WTC11 (cell line): ENCODE results near the gene PLD3. TPM values are rescaled to one million over a fixed set of nuclear protein-coding genes. Genes with fewer than 3 reads are reported as not detected.
A peak's percentile ranks its signal among the peaks of the same experiment; 100 is the strongest.

Source experiments
- ATAC-seq: fragments of 200-7000 bp; cut with Tn5 transposase; 2 replicates; pipeline ENCODE4 v1.10.0; 2021; ENCODE audit warnings: mild to moderate bottlenecking, moderate library complexity
- CTCF ChIA-PET: fragments of 300-600 bp; sonication (Branson Sonifier 250); formaldehyde crosslinking; loops from one replicate; lab custom pipeline; 2021; ENCODE audit warnings: antibody characterized with exemption; lab: Charles Lee
- POLR2A ChIA-PET: fragments of 350-600 bp; sonication (Branson Sonifier 250); formaldehyde crosslinking; loops from one replicate; lab custom pipeline; 2021; ENCODE audit warnings: antibody characterized with exemption; lab: Charles Lee
- DNase-seq: peaks from one replicate; pipeline ENCODE4 v3.0.0; 2021; ENCODE audit warnings: low spot score
- H3K27ac Mint-ChIP-seq: 2 replicates; pipeline ENCODE4 v1.8.0; 2021; ENCODE audit warnings: mixed read lengths
- H3K27me3 Mint-ChIP-seq: 2 replicates; pipeline ENCODE4 v1.8.0; 2021; ENCODE audit warnings: low read depth, mild to moderate bottlenecking, moderate library complexity, mixed read lengths
- H3K36me3 Mint-ChIP-seq: 2 replicates; pipeline ENCODE4 v1.8.0; 2021; ENCODE audit warnings: mixed read lengths
- H3K4me1 Mint-ChIP-seq: 2 replicates; pipeline ENCODE4 v1.8.0; 2022; ENCODE audit warnings: mixed read lengths
- H3K4me3 Mint-ChIP-seq: 2 replicates; pipeline ENCODE4 v1.8.0; 2021; ENCODE audit warnings: mild to moderate bottlenecking, moderate library complexity, mixed read lengths
- H3K9me3 Mint-ChIP-seq: 2 replicates; pipeline ENCODE4 v1.8.0; 2021; ENCODE audit warnings: mixed read lengths
- FOXP1 ChIP-seq: sonication (generic); formaldehyde crosslinking; IDR thresholded peaks from 2 replicates; pipeline ENCODE4 v1.8.0; 2022; ENCODE audit warnings: missing genetic modification reagents, mild to moderate bottlenecking, moderate library complexity, borderline replicate concordance
- IRF2 ChIP-seq: sonication (generic); formaldehyde crosslinking; IDR thresholded peaks from 2 replicates; pipeline ENCODE4 v1.8.0; 2022; ENCODE audit warnings: low read depth, missing genetic modification reagents, borderline replicate concordance
- KAT7 ChIP-seq: sonication (generic); formaldehyde crosslinking; IDR thresholded peaks from 2 replicates; pipeline ENCODE4 v1.8.1; 2023; ENCODE audit warnings: missing genetic modification reagents, mild to moderate bottlenecking, borderline replicate concordance
- MXD4 ChIP-seq: fragments of 250-450 bp; sonication (Bioruptor Pico); IDR thresholded peaks from 2 replicates; pipeline ENCODE4 v1.8.0; 2021; ENCODE audit warnings: mild to moderate bottlenecking, moderate library complexity, borderline replicate concordance
- NFYB ChIP-seq: sonication (generic); formaldehyde crosslinking; conservative IDR thresholded peaks from 2 replicates; pipeline ENCODE4 v1.8.0; 2022; ENCODE audit warnings: low read depth, missing genetic modification reagents
- NR1H2 ChIP-seq: sonication (generic); formaldehyde crosslinking; IDR thresholded peaks from 2 replicates; pipeline ENCODE4 v1.9.0; 2021; ENCODE audit warnings: mild to moderate bottlenecking, moderate library complexity, missing genetic modification reagents
- TCF7 ChIP-seq: sonication (generic); formaldehyde crosslinking; IDR thresholded peaks from 2 replicates; pipeline ENCODE4 v1.8.0; 2022; ENCODE audit warnings: mild to moderate bottlenecking, low read depth, missing genetic modification reagents, moderate library complexity
- TP53 ChIP-seq: sonication (generic); formaldehyde crosslinking; IDR thresholded peaks from 2 replicates; pipeline ENCODE4 v1.8.1; 2023; ENCODE audit warnings: mild to moderate bottlenecking, missing genetic modification reagents
- ZNF138 ChIP-seq: sonication (generic); formaldehyde crosslinking; conservative IDR thresholded peaks from 2 replicates; pipeline ENCODE4 v1.8.1; 2022; ENCODE audit warnings: mild to moderate bottlenecking, moderate library complexity, missing genetic modification reagents
- ZNF219 ChIP-seq: sonication (generic); formaldehyde crosslinking; IDR thresholded peaks from 2 replicates; pipeline ENCODE4 v1.8.0; 2023; ENCODE audit warnings: missing genetic modification reagents, mild to moderate bottlenecking, borderline replicate concordance
- ZNF263 ChIP-seq: sonication (generic); formaldehyde crosslinking; IDR thresholded peaks from 2 replicates; pipeline ENCODE4 v1.8.1; 2022; ENCODE audit warnings: low read depth, mild to moderate bottlenecking, moderate library complexity, missing genetic modification reagents
- total RNA-seq: library from RNA; stranded (reverse); gene quantifications from 3 replicates; pipeline ENCODE4 v1.2.3, GENCODE V29; 2021
- TF ChIP-seq, protein P1 (sequence below): fragments of 250-450 bp; sonication (Bioruptor Pico); IDR thresholded peaks from 2 replicates; pipeline ENCODE4 v1.9.0; 2021; ENCODE audit warnings: moderate library complexity, mild to moderate bottlenecking, inconsistent platforms, borderline replicate concordance
- TF ChIP-seq, protein P2 (sequence below): sonication (generic); formaldehyde crosslinking; IDR thresholded peaks from 2 replicates; pipeline ENCODE4 v1.8.1; 2022; ENCODE audit warnings: mild to moderate bottlenecking, missing genetic modification reagents, moderate library complexity, borderline replicate concordance
- TF ChIP-seq, protein P3 (sequence below): fragments of 250-450 bp; sonication (Bioruptor Pico); IDR thresholded peaks from 2 replicates; pipeline ENCODE4 v2.1.2; 2022; ENCODE audit warnings: mild to moderate bottlenecking, moderate library complexity
- TF ChIP-seq, protein P4 (sequence below): fragments of 250-450 bp; sonication (Bioruptor Pico); IDR thresholded peaks from 2 replicates; pipeline ENCODE4 v1.8.0; 2021; ENCODE audit warnings: mild to moderate bottlenecking
- TF ChIP-seq, protein P5 (sequence below): sonication (generic); formaldehyde crosslinking; conservative IDR thresholded peaks from 2 replicates; pipeline ENCODE4 v1.8.1; 2023; ENCODE audit warnings: mild to moderate bottlenecking, low read depth, missing genetic modification reagents, moderate library complexity
- TF ChIP-seq, protein P6 (sequence below): sonication (generic); formaldehyde crosslinking; IDR thresholded peaks from 2 replicates; pipeline ENCODE4 v1.8.1; 2023; ENCODE audit warnings: mild to moderate bottlenecking, moderate library complexity, missing genetic modification reagents
- TF ChIP-seq, protein P7 (sequence below): sonication (generic); formaldehyde crosslinking; IDR thresholded peaks from 2 replicates; pipeline ENCODE4 v1.8.0; 2022; ENCODE audit warnings: mild to moderate bottlenecking, missing genetic modification reagents

The PLD3 gene
- total RNA-seq, 1 experiment from 2014 or later = 190 TPM

DNA sequence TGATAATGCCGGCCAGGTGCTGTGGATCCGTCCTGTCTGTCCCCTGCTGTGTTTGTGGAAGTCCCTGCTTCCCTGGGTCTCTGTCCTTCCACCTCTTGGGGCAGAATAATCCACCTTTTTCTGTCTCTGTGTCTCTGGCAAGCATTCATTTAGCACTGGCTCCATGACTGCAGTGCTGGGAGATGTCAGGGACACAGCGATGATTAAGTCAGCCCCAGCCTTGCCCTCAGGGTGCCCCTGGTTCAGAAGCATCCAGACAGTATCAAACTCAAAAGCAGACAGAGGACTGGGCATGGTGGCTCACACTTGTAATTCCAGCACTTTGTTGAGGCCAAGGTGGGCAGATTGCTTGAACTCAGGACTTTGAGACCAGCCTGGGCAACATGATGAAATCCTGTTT is 40.0 kb downstream of the PLD3 start (continued):
- TF ChIP-seq KAT7 (CRISPR knock-in tag) = no peak
- TF ChIP-seq, protein P1, sequence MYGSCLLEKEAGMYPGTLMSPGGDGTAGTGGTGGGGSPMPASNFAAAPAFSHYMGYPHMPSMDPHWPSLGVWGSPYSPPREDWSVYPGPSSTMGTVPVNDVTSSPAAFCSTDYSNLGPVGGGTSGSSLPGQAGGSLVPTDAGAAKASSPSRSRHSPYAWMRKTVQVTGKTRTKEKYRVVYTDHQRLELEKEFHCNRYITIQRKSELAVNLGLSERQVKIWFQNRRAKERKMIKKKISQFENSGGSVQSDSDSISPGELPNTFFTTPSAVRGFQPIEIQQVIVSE (CRISPR knock-in tag) = no peak
- TF ChIP-seq, protein P2, sequence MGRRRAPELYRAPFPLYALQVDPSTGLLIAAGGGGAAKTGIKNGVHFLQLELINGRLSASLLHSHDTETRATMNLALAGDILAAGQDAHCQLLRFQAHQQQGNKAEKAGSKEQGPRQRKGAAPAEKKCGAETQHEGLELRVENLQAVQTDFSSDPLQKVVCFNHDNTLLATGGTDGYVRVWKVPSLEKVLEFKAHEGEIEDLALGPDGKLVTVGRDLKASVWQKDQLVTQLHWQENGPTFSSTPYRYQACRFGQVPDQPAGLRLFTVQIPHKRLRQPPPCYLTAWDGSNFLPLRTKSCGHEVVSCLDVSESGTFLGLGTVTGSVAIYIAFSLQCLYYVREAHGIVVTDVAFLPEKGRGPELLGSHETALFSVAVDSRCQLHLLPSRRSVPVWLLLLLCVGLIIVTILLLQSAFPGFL (CRISPR knock-in tag) = no peak
- TF ChIP-seq, protein P3, sequence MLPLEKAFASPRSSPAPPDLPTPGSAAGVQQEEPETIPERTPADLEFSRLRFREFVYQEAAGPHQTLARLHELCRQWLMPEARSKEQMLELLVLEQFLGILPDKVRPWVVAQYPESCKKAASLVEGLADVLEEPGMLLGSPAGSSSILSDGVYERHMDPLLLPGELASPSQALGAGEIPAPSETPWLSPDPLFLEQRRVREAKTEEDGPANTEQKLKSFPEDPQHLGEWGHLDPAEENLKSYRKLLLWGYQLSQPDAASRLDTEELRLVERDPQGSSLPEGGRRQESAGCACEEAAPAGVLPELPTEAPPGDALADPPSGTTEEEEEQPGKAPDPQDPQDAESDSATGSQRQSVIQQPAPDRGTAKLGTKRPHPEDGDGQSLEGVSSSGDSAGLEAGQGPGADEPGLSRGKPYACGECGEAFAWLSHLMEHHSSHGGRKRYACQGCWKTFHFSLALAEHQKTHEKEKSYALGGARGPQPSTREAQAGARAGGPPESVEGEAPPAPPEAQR (CRISPR knock-in tag) = no peak
- TF ChIP-seq, protein P4, sequence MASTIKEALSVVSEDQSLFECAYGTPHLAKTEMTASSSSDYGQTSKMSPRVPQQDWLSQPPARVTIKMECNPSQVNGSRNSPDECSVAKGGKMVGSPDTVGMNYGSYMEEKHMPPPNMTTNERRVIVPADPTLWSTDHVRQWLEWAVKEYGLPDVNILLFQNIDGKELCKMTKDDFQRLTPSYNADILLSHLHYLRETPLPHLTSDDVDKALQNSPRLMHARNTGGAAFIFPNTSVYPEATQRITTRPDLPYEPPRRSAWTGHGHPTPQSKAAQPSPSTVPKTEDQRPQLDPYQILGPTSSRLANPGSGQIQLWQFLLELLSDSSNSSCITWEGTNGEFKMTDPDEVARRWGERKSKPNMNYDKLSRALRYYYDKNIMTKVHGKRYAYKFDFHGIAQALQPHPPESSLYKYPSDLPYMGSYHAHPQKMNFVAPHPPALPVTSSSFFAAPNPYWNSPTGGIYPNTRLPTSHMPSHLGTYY = no peak

DNA sequence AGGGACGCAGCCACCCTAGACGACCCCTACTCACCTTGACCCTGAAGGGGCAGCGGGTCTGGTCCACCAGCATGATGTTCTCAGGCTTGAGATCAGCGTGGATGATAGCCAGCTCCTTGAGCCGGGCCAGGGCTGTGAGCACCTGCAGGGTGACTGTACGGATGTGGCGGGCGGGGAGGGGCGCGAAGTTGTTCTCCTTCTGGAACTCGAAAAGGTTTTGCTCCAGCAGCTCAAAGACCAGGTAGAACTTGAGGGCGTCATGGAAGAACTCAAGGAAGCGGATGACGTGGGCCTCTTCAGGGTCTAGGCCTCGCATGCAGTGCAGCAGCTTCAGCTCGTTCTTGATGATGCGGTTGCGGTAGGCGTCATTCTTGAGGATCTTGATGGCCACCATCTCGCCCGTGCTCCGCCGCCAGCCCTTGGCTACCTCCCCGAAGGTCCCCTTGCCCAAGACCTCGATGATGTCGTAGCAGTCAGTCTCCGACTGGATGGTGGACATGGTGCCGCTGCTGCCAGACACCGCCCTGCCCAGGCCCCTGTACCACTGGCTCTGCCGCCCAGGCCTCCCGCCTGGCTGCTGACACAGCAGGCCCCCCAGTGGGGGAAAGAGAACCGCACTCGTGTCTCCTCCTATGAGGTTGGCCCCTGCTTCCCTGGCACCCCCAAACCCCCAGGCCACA is 41.0 kb downstream of the PLD3 start:
- Mint-ChIP-seq H3K9me3 (no peaks in the 10 kb centered on the region), H3K4me3 (no peak overlapping the region), H3K36me3 (no peaks in the 10 kb centered on the region), H3K27ac (no peak overlapping the region), H3K27me3 (no peaks in the 10 kb centered on the region; the same call in 1 of the 2 replicates), H3K4me1 (peaks cover 4% of the 10 kb centered on the region; the same call in 1 of the 2 replicates)
- CTCF ChIA-PET = interaction anchor here (0.6 to 1.0 kb wide), 2 partner anchors 31 to 392 kb away, joined by 4 read pairs; no protein-coding TSS in a partner anchor
- TF ChIP-seq NFYB = no peak
- TF ChIP-seq, protein P5, sequence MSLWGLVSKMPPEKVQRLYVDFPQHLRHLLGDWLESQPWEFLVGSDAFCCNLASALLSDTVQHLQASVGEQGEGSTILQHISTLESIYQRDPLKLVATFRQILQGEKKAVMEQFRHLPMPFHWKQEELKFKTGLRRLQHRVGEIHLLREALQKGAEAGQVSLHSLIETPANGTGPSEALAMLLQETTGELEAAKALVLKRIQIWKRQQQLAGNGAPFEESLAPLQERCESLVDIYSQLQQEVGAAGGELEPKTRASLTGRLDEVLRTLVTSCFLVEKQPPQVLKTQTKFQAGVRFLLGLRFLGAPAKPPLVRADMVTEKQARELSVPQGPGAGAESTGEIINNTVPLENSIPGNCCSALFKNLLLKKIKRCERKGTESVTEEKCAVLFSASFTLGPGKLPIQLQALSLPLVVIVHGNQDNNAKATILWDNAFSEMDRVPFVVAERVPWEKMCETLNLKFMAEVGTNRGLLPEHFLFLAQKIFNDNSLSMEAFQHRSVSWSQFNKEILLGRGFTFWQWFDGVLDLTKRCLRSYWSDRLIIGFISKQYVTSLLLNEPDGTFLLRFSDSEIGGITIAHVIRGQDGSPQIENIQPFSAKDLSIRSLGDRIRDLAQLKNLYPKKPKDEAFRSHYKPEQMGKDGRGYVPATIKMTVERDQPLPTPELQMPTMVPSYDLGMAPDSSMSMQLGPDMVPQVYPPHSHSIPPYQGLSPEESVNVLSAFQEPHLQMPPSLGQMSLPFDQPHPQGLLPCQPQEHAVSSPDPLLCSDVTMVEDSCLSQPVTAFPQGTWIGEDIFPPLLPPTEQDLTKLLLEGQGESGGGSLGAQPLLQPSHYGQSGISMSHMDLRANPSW (CRISPR knock-in tag) = no peak
- 0 out of 2 replicates have a peak, but pooled peaks have one; percentile 23 for TF ChIP-seq FOXP1 (CRISPR knock-in tag)
- ATAC-seq (no peak), DNase-seq (no peak)
- POLR2A ChIA-PET = interaction anchor here (1.0 kb wide), 1 partner anchor 24 kb away, joined by 3 read pairs; no protein-coding TSS in a partner anchor

DNA sequence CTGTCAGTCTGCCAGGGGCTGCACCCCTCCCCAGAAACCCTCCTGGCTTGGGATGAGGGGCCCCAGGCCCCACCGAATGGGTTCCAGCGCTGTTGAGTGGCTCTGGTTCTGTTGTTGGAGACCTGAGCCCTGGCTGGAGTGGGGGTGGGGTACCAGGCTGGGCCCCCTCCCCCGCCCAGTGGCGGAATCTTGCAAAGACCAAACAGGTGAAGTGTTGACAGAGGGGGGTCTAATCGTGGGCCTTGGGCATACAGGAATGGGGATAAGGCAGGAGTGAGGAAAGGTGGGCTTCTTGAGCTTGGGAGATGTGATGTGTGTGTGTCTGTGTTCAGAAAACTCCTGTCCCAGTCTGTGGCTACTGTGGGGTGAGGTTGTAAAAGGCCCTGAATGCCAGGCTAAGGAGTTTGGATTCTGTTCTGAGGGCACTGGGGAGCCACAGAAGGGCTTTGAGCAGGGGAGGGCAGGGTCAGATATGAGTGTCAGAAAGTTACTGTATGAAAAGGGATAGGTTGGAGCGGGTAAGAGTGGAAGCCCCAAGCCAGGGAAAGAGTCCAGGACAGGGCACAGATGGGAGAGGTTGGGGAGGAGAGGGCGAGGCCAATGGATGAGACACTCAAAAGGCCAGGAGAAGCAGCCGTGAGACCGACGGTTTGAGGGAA is 41.7 kb downstream of the PLD3 start, which contains the start of gene HIPK4:
Gene HIPK4, minus strand, starts transcription at position 98 of the 659 bp plus-strand sequence. CDS start 279 bp downstream, outside the sequence.
- ChIA-PET CTCF (interaction anchor here (1.0 to 1.1 kb wide), 2 partner anchors 9 to 30 kb away, joined by 3 to 5 read pairs; no protein-coding TSS in a partner anchor), POLR2A (interaction anchor here (1.0 kb wide), 1 partner anchor 14 kb away, joined by 5 read pairs; no protein-coding TSS in a partner anchor)
- peak within 1 kb of the TSS; percentile 37; the same call in 1 of the 2 replicates for H3K27ac Mint-ChIP-seq
- H3K4me3 Mint-ChIP-seq = no peak within 1 kb of the TSS
- no peaks in the 10 kb centered on the region for H3K36me3 Mint-ChIP-seq
- no peaks in the 10 kb centered on the region; the same call in 1 of the 2 replicates for H3K27me3 Mint-ChIP-seq
- H3K9me3 Mint-ChIP-seq = no peaks in the 10 kb centered on the region
- no peak for DNase-seq
- ATAC-seq = no peak
- H3K4me1 Mint-ChIP-seq = peaks cover 4% of the 10 kb centered on the region; the same call in 1 of the 2 replicates
- no peak for TF ChIP-seq ZNF138 (CRISPR knock-in tag)
- no peak for TF ChIP-seq NR1H2 (CRISPR knock-in tag)
- no peak for TF ChIP-seq TCF7 (CRISPR knock-in tag)
- TF ChIP-seq, protein P3 (CRISPR knock-in tag) = no peak
- no peak for TF ChIP-seq ZNF219 (CRISPR knock-in tag)
- TF ChIP-seq, protein P6, sequence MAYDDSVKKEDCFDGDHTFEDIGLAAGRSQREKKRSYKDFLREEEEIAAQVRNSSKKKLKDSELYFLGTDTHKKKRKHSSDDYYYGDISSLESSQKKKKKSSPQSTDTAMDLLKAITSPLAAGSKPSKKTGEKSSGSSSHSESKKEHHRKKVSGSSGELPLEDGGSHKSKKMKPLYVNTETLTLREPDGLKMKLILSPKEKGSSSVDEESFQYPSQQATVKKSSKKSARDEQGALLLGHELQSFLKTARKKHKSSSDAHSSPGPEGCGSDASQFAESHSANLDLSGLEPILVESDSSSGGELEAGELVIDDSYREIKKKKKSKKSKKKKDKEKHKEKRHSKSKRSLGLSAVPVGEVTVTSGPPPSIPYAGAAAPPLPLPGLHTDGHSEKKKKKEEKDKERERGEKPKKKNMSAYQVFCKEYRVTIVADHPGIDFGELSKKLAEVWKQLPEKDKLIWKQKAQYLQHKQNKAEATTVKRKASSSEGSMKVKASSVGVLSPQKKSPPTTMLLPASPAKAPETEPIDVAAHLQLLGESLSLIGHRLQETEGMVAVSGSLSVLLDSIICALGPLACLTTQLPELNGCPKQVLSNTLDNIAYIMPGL = no peak
- TF ChIP-seq, protein P7, sequence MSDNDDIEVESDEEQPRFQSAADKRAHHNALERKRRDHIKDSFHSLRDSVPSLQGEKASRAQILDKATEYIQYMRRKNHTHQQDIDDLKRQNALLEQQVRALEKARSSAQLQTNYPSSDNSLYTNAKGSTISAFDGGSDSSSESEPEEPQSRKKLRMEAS (CRISPR knock-in tag) = no peak
- TF ChIP-seq IRF2 (CRISPR knock-in tag) = no peak
- TF ChIP-seq TP53 (CRISPR knock-in tag) = no peak
- no peak for TF ChIP-seq MXD4 (CRISPR knock-in tag)
- no peak for TF ChIP-seq ZNF263 (CRISPR knock-in tag)
